22Rv1 (cell line): ENCODE data around the gene MACF1.
"Not testable (repeated sequence)": the region's sequence is repeated elsewhere in the genome, so short reads cannot be mapped to it uniquely, and the experiment has no call there.

Source experiments
- H3K27ac ChIP-seq: fragments of 450-650 bp; 2 replicates; pipeline ENCODE4 v1.5.1; 2017
- ZFX ChIP-seq: fragments of 450-650 bp; IDR thresholded peaks from 2 replicates; pipeline ENCODE4 v1.6.1; 2017; ENCODE audit warnings: antibody characterized with exemption, borderline replicate concordance
- TF ChIP-seq, protein P1 (sequence below): fragments of 450-650 bp; IDR thresholded peaks from 2 replicates; pipeline ENCODE4 v1.5.1; 2017; ENCODE audit warnings: mild to moderate bottlenecking

MACF1 gene, protein sequence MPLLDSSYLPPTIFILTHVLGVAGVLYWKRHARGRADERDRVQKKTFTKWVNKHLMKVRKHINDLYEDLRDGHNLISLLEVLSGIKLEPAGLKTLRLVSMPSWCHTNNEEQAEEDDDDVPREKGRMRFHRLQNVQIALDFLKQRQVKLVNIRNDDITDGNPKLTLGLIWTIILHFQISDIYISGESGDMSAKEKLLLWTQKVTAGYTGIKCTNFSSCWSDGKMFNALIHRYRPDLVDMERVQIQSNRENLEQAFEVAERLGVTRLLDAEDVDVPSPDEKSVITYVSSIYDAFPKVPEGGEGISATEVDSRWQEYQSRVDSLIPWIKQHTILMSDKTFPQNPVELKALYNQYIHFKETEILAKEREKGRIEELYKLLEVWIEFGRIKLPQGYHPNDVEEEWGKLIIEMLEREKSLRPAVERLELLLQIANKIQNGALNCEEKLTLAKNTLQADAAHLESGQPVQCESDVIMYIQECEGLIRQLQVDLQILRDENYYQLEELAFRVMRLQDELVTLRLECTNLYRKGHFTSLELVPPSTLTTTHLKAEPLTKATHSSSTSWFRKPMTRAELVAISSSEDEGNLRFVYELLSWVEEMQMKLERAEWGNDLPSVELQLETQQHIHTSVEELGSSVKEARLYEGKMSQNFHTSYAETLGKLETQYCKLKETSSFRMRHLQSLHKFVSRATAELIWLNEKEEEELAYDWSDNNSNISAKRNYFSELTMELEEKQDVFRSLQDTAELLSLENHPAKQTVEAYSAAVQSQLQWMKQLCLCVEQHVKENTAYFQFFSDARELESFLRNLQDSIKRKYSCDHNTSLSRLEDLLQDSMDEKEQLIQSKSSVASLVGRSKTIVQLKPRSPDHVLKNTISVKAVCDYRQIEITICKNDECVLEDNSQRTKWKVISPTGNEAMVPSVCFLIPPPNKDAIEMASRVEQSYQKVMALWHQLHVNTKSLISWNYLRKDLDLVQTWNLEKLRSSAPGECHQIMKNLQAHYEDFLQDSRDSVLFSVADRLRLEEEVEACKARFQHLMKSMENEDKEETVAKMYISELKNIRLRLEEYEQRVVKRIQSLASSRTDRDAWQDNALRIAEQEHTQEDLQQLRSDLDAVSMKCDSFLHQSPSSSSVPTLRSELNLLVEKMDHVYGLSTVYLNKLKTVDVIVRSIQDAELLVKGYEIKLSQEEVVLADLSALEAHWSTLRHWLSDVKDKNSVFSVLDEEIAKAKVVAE (N-terminal part only)

DNA sequence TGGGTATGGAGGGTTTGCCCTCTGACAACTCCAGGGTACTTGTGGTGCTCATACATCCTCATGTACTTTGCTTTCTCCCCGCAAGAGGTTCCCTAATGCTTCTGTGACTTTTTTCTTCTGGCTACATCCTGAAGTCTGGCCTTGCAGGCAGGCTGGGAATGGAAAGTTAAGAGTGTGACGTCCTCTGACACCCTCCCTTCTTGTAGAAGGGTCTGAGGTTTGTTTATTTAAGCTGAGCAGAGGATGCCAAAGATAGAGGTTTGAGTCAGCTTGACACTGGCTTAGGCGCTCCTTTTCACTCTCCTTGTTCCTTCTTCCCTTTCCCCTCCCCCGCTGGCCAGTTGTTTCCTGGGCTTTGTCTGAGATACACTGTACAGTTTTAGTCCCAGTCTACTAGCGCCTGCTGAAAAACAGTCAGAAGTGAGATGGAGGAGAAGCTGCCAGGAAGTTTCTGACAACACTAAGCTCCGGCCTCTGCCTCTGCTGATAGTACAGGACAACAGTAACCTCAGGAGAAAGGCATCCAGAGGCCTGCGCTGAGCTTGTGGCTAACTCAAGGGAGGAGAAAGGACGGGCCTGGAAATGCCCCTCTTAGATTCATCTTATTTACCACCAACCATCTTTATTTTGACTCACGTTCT is at the start of gene MACF1:
Gene MACF1, plus strand, starts transcription at position 255 of the 641 bp plus-strand sequence. Its CDS starts 328 bp downstream, at position 583.
- no peak within 1 kb of the TSS for H3K27ac ChIP-seq
- TF ChIP-seq ZFX: no peak
- TF ChIP-seq, protein P1, sequence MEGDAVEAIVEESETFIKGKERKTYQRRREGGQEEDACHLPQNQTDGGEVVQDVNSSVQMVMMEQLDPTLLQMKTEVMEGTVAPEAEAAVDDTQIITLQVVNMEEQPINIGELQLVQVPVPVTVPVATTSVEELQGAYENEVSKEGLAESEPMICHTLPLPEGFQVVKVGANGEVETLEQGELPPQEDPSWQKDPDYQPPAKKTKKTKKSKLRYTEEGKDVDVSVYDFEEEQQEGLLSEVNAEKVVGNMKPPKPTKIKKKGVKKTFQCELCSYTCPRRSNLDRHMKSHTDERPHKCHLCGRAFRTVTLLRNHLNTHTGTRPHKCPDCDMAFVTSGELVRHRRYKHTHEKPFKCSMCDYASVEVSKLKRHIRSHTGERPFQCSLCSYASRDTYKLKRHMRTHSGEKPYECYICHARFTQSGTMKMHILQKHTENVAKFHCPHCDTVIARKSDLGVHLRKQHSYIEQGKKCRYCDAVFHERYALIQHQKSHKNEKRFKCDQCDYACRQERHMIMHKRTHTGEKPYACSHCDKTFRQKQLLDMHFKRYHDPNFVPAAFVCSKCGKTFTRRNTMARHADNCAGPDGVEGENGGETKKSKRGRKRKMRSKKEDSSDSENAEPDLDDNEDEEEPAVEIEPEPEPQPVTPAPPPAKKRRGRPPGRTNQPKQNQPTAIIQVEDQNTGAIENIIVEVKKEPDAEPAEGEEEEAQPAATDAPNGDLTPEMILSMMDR: no peak

DNA sequence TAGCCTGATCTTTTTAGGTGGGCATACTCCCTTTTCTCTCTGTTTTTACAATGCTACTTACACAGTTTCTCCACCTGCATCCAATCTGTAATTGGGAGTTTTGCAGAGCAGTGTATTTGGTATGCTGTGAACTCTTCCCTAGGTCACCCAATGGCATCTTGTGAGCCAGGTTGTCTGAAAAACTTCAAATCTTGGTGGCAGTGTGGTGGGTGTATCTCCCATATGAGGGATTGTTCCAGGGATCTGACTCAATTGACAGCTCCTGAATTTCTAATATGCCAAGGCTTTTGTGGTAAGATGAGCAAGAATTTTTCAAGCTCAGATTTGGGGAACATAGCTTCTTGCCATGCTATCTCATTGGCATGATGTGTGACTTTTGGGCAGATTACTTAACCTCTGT is 47.2 kb upstream of the MACF1 start:
- H3K27ac ChIP-seq: peak overlapping the region; percentile 86
- TF ChIP-seq ZFX: no peak
- TF ChIP-seq, protein P1: no peak

DNA sequence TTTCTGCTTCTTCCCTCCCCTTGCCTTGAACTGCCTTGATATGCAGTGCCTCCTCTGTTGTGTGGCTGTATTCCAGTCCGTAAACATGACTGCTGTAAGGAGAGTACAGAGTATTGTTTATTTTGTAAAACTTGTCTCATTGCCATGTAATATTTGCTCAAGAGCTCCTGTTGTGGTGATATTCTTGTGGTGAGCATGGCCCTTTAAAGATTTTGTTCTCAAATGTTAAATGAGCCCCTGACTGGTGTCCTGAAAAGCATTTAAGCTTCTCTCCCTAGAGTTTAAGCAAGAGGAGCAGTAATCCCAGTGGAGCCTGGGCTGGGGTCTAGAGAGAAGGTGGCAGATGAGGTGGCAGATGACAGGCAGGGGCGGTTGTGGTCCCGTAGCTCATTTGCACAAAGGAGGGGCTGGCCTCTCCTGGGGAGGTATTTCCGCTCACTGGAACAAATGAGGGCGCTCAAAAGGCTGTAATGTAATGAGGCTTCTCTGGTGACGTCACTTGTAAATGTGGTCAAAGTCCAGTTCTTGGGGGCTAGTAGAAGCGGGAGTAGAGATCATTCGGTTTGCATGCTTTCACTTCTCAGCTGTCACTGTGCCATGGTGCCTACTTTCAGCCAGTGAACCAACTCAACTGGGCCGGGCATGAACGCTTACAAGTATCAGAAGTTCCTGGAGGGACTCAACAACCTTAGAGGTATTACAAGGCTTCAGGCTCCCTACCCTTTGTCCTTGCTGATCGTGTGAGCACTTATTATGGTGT is 46.0 kb upstream of the MACF1 start:
- TF ChIP-seq, protein P1: peak; percentile 30; the same call in 1 of the 2 replicates
- TF ChIP-seq ZFX: no peak
- peak overlapping the region; percentile 86 for H3K27ac ChIP-seq

DNA sequence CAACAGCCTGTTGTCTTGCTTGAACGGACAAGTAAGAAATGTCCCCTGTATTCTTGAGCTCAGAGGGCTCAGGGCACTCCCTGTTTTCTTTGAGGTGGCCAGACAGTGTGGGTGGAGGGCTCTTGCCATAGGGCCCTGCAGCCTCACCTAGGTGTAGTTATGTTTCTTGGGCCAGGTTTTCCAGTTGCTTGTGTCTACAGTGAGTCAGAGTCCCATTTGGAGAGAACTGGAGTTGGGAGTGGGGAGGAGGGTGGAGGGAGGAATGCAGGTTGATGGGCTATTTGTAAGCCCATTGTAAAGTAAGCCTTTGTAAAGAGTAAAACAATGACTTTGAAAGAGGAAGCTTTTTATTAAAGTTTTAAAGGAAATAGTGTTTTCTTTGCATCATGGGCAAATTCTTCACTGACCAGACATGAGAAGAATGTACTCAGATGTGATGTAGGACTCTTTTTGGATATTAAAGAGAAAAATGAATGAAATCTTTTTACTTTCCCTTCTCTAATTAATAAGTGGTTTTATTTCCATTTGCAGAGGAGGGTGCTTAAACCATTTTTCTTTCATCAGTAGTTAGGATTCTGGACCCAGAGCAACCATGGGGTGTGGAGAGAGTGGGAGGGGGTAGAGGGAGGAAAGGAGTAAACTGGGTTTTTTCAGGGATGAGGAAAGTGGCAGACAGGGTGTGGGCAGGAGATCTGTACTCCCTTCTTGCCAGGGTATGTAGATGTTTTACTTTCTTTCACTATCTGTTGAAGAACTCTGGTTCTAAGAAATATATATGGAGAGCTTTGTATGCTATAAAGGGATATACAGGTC is 45.1 kb upstream of the MACF1 start:
- TF ChIP-seq, protein P1: no peak
- no peak for TF ChIP-seq ZFX
- H3K27ac ChIP-seq: peak overlapping the region; percentile 86

DNA sequence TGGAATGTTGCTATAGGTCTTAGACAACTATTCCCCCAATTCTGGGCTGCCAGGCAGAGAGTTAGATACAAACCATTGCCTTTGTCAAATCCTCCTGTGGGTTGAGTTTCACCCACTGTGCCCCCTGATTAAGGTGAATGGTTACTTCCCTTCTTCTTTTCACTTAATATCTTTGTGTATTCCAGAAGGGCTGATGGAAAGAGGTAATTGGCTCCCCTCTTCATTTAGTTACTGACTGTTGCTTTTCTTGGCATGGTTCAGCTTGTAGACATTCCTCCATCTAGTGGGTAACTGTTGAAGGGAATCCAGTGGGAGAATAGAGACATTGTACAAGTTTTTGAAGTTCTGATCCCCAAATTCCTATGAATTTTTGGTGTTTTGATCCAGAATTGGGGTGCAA is 43.8 kb upstream of the MACF1 start:
- TF ChIP-seq, protein P1: no peak
- TF ChIP-seq ZFX: no peak
- H3K27ac ChIP-seq: no peak overlapping the region

DNA sequence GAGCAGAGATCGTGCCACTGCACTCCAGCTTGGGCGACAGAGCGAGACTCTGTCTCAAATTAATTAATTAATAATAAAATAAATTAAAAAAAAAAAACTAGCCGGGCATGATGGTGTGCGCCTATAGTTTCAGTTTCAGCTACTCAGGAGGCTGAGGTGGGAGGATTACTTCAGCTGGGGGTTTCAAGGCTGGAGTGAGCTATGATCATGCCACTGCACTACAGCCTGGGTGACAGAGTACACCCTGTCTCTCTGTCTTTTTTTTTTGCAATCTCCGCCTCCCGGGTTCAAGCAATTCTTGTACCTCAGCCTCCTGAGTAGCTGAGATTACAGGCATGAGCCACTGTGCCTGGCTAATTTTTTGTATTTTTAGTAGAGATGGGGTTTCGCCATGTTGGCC is 42.7 kb upstream of the MACF1 start:
- not testable (repeated sequence) for H3K27ac ChIP-seq
